Left lung (tissue), 10 donors: ENCODE results near the gene ANKRD18A. TPM values are rescaled to one million over a fixed set of nuclear protein-coding genes. Genes with fewer than 3 reads are reported as not detected.
"Not testable (repeated sequence)": the region's sequence is repeated elsewhere in the genome, so short reads cannot be mapped to it uniquely, and the experiment has no call there.

Experiments used
- ATAC-seq: fragments of 200-7000 bp; cut with Tn5 transposase; one replicate; pipeline ENCODE4 v1.9.1; 2020; ENCODE audit warnings: moderate library complexity
- DNase-seq, 4 donors: peaks; one replicate each; pipeline ENCODE4 v3.0.0-alpha.2; 2013 to 2020
- H3K27ac ChIP-seq, 2 donors: fragments of 200-600 bp; sonication (generic) in 1 of 2; one replicate each; pipeline versions ENCODE4 v1.5.0 to v1.8.0; 2020 to 2021
- H3K27me3 ChIP-seq, 2 donors: fragments of 200-600 bp; sonication (generic) in 1 of 2; one replicate each; pipeline versions ENCODE4 v1.5.0 to v1.8.0; 2020 to 2021
- H3K36me3 ChIP-seq, 2 donors: fragments of 200-600 bp; sonication (generic) in 1 of 2; one replicate each; pipeline versions ENCODE4 v1.5.0 to v1.8.0; 2020 to 2021
- H3K4me1 ChIP-seq, 2 donors: fragments of 200-600 bp; one replicate each; pipeline ENCODE4 v1.8.0; 2021
- H3K4me3 ChIP-seq, 2 donors: fragments of 200-600 bp; sonication (generic) in 1 of 2; one replicate each; pipeline versions ENCODE4 v1.5.0 to v1.8.0; 2020 to 2021; ENCODE audit warnings: mild to moderate bottlenecking in 1 of 2
- H3K9me3 ChIP-seq, 2 donors: fragments of 200-600 bp; sonication (generic) in 1 of 2; one replicate each; pipeline versions ENCODE4 v1.5.0 to v1.8.0; 2020 to 2021
- CTCF ChIP-seq, 2 donors: fragments of 200-600 bp; sonication (generic) in 1 of 2; IDR thresholded peaks; one replicate each; pipeline versions ENCODE4 v1.5.0 to v1.8.0; 2021; ENCODE audit warnings: antibody characterized with exemption in 2 of 2
- intact Hi-C, 2 donors: fragments of 100-400 bp; cut with DNase I; formaldehyde crosslinking; loops; one replicate each; pipeline versions ENCODE4 v1.11.2 to v1.14.2; 2022
- polyA plus RNA-seq, 6 donors: library from polyadenylated mRNA; unstranded; fragments of 120-200 nt; gene quantifications; one replicate each; pipeline ENCODE4 v1.2.1, GENCODE V29; 2013; ENCODE audit not compliant: insufficient read length in 6 of 6
- total RNA-seq, 2 donors: library from RNA; stranded (reverse); fragmentation: NEBNext Ultra II Directional; extraction: Animal tissue kit (Norgen Biotek cat#: 25700); gene quantifications; one replicate each; pipeline ENCODE4 v1.2.1, GENCODE V29; 2021
- donor health status: DM: no; HTN: yes; CAD: no.
- donor health status: DM: no; HTN: no; CAD: no.

ANKRD18A gene
- total and polyA plus RNA-seq, 8 donors, result 2.2 to 7.0 (median 3.3) TPM

- intact Hi-C loops, H3K4me3 ChIP-seq, ATAC-seq, H3K27me3 ChIP-seq, H3K36me3 ChIP-seq, H3K27ac ChIP-seq, DNase-seq, H3K9me3 ChIP-seq, H3K4me1 ChIP-seq: not testable (repeated sequence)
These were observed 62.6 kb downstream of the ANKRD18A start for GRCh38 chr9:38557746-38558145.

- H3K27ac ChIP-seq, DNase-seq, intact Hi-C loops, H3K27me3 ChIP-seq, H3K36me3 ChIP-seq, H3K4me3 ChIP-seq, H3K9me3 ChIP-seq, H3K4me1 ChIP-seq, ATAC-seq: not testable (repeated sequence)
These were observed 65.4 kb downstream of the ANKRD18A start for GRCh38 chr9:38554966-38555365.

- H3K36me3 ChIP-seq, H3K27ac ChIP-seq, H3K4me3 ChIP-seq, H3K27me3 ChIP-seq, H3K9me3 ChIP-seq, DNase-seq, intact Hi-C loops, H3K4me1 ChIP-seq, ATAC-seq: not testable (repeated sequence)
These were observed 67.4 kb downstream of the ANKRD18A start for GRCh38 chr9:38553019-38553418.

GRCh38 chr9:38546497-38547163 is 73.8 kb downstream of the ANKRD18A start:
- DNase-seq, H3K9me3 ChIP-seq, H3K27me3 ChIP-seq, H3K4me3 ChIP-seq, H3K27ac ChIP-seq, H3K36me3 ChIP-seq, intact Hi-C loops, ATAC-seq, H3K4me1 ChIP-seq: not testable (repeated sequence)

GRCh38 chr9:38540535-38540934 is 79.9 kb downstream of the ANKRD18A start:
- DNase-seq, H3K4me1 ChIP-seq, H3K27me3 ChIP-seq, H3K4me3 ChIP-seq, H3K9me3 ChIP-seq, H3K36me3 ChIP-seq, intact Hi-C loops, H3K27ac ChIP-seq, ATAC-seq: not testable (repeated sequence)

GRCh38 chr9:38529317-38529716 is 91.1 kb downstream of the ANKRD18A start:
- H3K36me3 ChIP-seq, result no peaks in the 10 kb centered on the region
- no peak overlapping the region for H3K4me3 ChIP-seq
- H3K4me1 ChIP-seq, result no peaks in the 10 kb centered on the region
- H3K27me3 ChIP-seq, result peaks cover 0 to 22% of the 10 kb centered on the region in 2 donors
- no peak overlapping the region for H3K27ac ChIP-seq
- DNase-seq (no peak), ATAC-seq (no peak)
- TF ChIP-seq CTCF (IDR thresholded peaks at IDR 0.05), result no peak
- H3K9me3 ChIP-seq, result no peaks in the 10 kb centered on the region
- intact Hi-C loops, result no loop called here

- Histone ChIP-seq H3K27ac (no peak overlapping the region), H3K27me3 (peaks cover 0 to 22% of the 10 kb centered on the region in 2 donors), H3K4me3 (no peak overlapping the region), H3K36me3 (no peaks in the 10 kb centered on the region), H3K4me1 (no peaks in the 10 kb centered on the region), H3K9me3 (no peaks in the 10 kb centered on the region)
- intact Hi-C loops, result no loop called here
- TF ChIP-seq CTCF (IDR thresholded peaks at IDR 0.05), result no peak
- DNase-seq, result no peak
- no peak for ATAC-seq
These were observed 92.9 kb downstream of the ANKRD18A start for GRCh38 chr9:38527503-38527902.

- Histone ChIP-seq H3K27me3 (peaks cover 0 to 22% of the 10 kb centered on the region in 2 donors), H3K27ac (no peak overlapping the region), H3K9me3 (no peaks in the 10 kb centered on the region), H3K36me3 (no peaks in the 10 kb centered on the region), H3K4me1 (no peaks in the 10 kb centered on the region), H3K4me3 (no peak overlapping the region)
- no peak for TF ChIP-seq CTCF (IDR thresholded peaks at IDR 0.05)
- intact Hi-C loops, result no loop called here
- ATAC-seq (no peak), DNase-seq (no peak)
These were observed 93.8 kb downstream of the ANKRD18A start for GRCh38 chr9:38526591-38526990.
